Cardiac fibroblast (primary cell): ENCODE data around the gene SETBP1.

ENCODE experiments used
- DNase-seq, 2 donors: peaks; one replicate each; pipeline versions ENCODE4 v3.0.0 to v3.0.0-alpha.2; 2010; ENCODE audit warnings: low read depth in 2 of 2
- H3K4me3 ChIP-seq, 2 donors: replicated peaks in 1 of 2; 1 replicate in 1 of 2; 2 replicates in 1 of 2; pipeline ENCODE4 v1.5.1; 2011; ENCODE audit warnings: low read depth in 2 of 2, low read length in 2 of 2, mild to moderate bottlenecking in 2 of 2, moderate library complexity in 1 of 2
- CTCF ChIP-seq: IDR thresholded peaks from one replicate; pipeline ENCODE4 v1.5.1; 2011; ENCODE audit warnings: low read depth, mild to moderate bottlenecking, low read length, inconsistent platforms

The SETBP1 gene

GRCh38 chr18:44937960-44938719 lies 257.5 kb downstream of the SETBP1 start:
- no peak overlapping the region for H3K4me3 ChIP-seq
- no peak for DNase-seq
- no peak for TF ChIP-seq CTCF

GRCh38 chr18:44938720-44939665 lies 258.3 kb downstream of the SETBP1 start:
- TF ChIP-seq CTCF = no peak
- H3K4me3 ChIP-seq = no peak overlapping the region

GRCh38 chr18:44941516-44941915 lies 260.8 kb downstream of the SETBP1 start:
- no peak for DNase-seq
- TF ChIP-seq CTCF = no peak
- no peak overlapping the region for H3K4me3 ChIP-seq

More at GRCh38 chr18:44938720-44939665, 258.3 kb downstream of the SETBP1 start:
- no peak for DNase-seq

- DNase-seq = no peak
- no peak for TF ChIP-seq CTCF
- no peak overlapping the region for H3K4me3 ChIP-seq
Measured at GRCh38 chr18:44942073-44942472, 261.4 kb downstream of the SETBP1 start.

- DNase-seq = peak; percentile 9 to 26
- TF ChIP-seq CTCF = no peak
- H3K4me3 ChIP-seq = no peak overlapping the region
Measured at GRCh38 chr18:44943311-44943881, 262.7 kb downstream of the SETBP1 start.

- H3K4me3 ChIP-seq = no peak overlapping the region
- no peak for TF ChIP-seq CTCF
- no peak for DNase-seq
Measured at GRCh38 chr18:44944461-44944860, 263.8 kb downstream of the SETBP1 start.
